ENCODE measurements around the gene PTGR1. TPM values are rescaled to one million over a fixed set of nuclear protein-coding genes. Genes with fewer than 3 reads are reported as not detected.
"Not testable (repeated sequence)": the region's sequence is repeated elsewhere in the genome, so short reads cannot be mapped to it uniquely, and the experiment has no call there.

Gene PTGR1
- total RNA-seq, 1 experiment from 2014 or later, result 41.6 TPM

- Mint-ChIP-seq H3K27me3 (ENCODE audit: low read depth) (no peaks in the 10 kb centered on the region), H3K9me3 (no peaks in the 10 kb centered on the region), H3K4me1 (no peaks in the 10 kb centered on the region), H3K27ac (no peak overlapping the region), H3K4me3 (no peak overlapping the region), H3K36me3 (peaks cover 36% of the 10 kb centered on the region)
- ATAC-seq, result no peak
- ChIA-PET POLR2A (no interaction called here), CTCF (no interaction called here)
- TF ChIP-seq ATF3 (CRISPR knock-in tag; conservative IDR thresholded peaks at IDR 0.05), result no peak
- DNase-seq (ENCODE audit: low spot score), result no peak
Measured at GRCh38 chr9:111582888-111583287, 16.6 kb downstream of the PTGR1 start.

- ChIA-PET POLR2A (no interaction called here), CTCF (no interaction called here)
- DNase-seq (ENCODE audit: low spot score) (no peak), ATAC-seq (no peak)
- no peak for TF ChIP-seq ZNF232 (CRISPR knock-in tag; IDR thresholded peaks at IDR 0.05)
- no peak overlapping the region for H3K4me3 Mint-ChIP-seq
- peaks cover 19% of the 10 kb centered on the region for H3K9me3 Mint-ChIP-seq
- peaks cover 86% of the 10 kb centered on the region for H3K36me3 Mint-ChIP-seq
- no peaks in the 10 kb centered on the region for H3K4me1 Mint-ChIP-seq
- no peak overlapping the region for H3K27ac Mint-ChIP-seq
- no peaks in the 10 kb centered on the region for H3K27me3 Mint-ChIP-seq (ENCODE audit: low read depth)
Measured at GRCh38 chr9:111572950-111573604, 26.4 kb downstream of the PTGR1 start.

- DNase-seq (ENCODE audit: low spot score); H3K27me3 Mint-ChIP-seq (ENCODE audit: low read depth); H3K4me3 Mint-ChIP-seq; H3K27ac Mint-ChIP-seq; CTCF ChIA-PET; ATAC-seq; POLR2A ChIA-PET; H3K4me1 Mint-ChIP-seq: not testable (repeated sequence)
- Mint-ChIP-seq H3K9me3 (peaks cover 41% of the 10 kb centered on the region), H3K36me3 (peaks cover 74% of the 10 kb centered on the region)
Measured at GRCh38 chr9:111568127-111568526, 31.3 kb downstream of the PTGR1 start.

- ChIA-PET POLR2A (interaction anchor here (0.6 kb wide), 1 partner anchor 527 kb away, joined by 3 read pairs; no protein-coding TSS in a partner anchor), CTCF (no interaction called here)
- Mint-ChIP-seq H3K9me3 (peaks cover 41% of the 10 kb centered on the region), H3K4me1 (no peaks in the 10 kb centered on the region), H3K4me3 (no peak overlapping the region), H3K27ac (no peak overlapping the region), H3K36me3 (peaks cover 67% of the 10 kb centered on the region), H3K27me3 (ENCODE audit: low read depth) (no peaks in the 10 kb centered on the region)
- DNase-seq (ENCODE audit: low spot score), result no peak
- ATAC-seq, result no peak
- TF ChIP-seq IRF1 (CRISPR knock-in tag; IDR thresholded peaks at IDR 0.05), result no peak
- no peak for TF ChIP-seq ZNF416 (CRISPR knock-in tag; IDR thresholded peaks at IDR 0.05)
Measured at GRCh38 chr9:111566234-111566633, 33.2 kb downstream of the PTGR1 start.

- no peak overlapping the region for H3K4me3 Mint-ChIP-seq
- H3K27me3 Mint-ChIP-seq (ENCODE audit: low read depth), result no peaks in the 10 kb centered on the region
- POLR2A ChIA-PET, result no interaction called here
- no peaks in the 10 kb centered on the region for H3K4me1 Mint-ChIP-seq
- no peak overlapping the region for H3K27ac Mint-ChIP-seq
- ATAC-seq (no peak), DNase-seq (ENCODE audit: low spot score) (no peak)
- peaks cover 45% of the 10 kb centered on the region for H3K36me3 Mint-ChIP-seq
- peaks cover 26% of the 10 kb centered on the region for H3K9me3 Mint-ChIP-seq
- CTCF ChIA-PET, result no interaction called here
- no peak for TF ChIP-seq CREM (CRISPR knock-in tag; IDR thresholded peaks at IDR 0.05)
- TF ChIP-seq NR2C2 (CRISPR knock-in tag; IDR thresholded peaks at IDR 0.05), result no peak
- no peak for TF ChIP-seq ZBTB21 (CRISPR knock-in tag; IDR thresholded peaks at IDR 0.05; ENCODE audit: borderline replicate concordance)
- TF ChIP-seq E2F1 (CRISPR knock-in tag; IDR thresholded peaks at IDR 0.05), result no peak
- no peak for TF ChIP-seq TEAD4 (CRISPR knock-in tag; IDR thresholded peaks at IDR 0.05)
- TF ChIP-seq JAZF1 (CRISPR knock-in tag; IDR thresholded peaks at IDR 0.05), result no peak
- no peak for TF ChIP-seq GTF2I (CRISPR knock-in tag; conservative IDR thresholded peaks at IDR 0.05)
- no peak for TF ChIP-seq USF2 (CRISPR knock-in tag; IDR thresholded peaks at IDR 0.05)
- no peak for TF ChIP-seq FOXK1 (CRISPR knock-in tag; IDR thresholded peaks at IDR 0.05)
- no peak for TF ChIP-seq ETV6 (CRISPR knock-in tag; IDR thresholded peaks at IDR 0.05)
- TF ChIP-seq IRF1 (CRISPR knock-in tag; IDR thresholded peaks at IDR 0.05), result no peak
- no peak for TF ChIP-seq ZBTB43 (CRISPR knock-in tag; IDR thresholded peaks at IDR 0.05)
- TF ChIP-seq AFF4 (CRISPR knock-in tag; IDR thresholded peaks at IDR 0.05; ENCODE audit: borderline replicate concordance), result no peak
Measured at GRCh38 chr9:111561165-111561719, 38.2 kb downstream of the PTGR1 start.

All from WTC11 (cell line).